Vagina (tissue), 2 donors: ENCODE data around the gene NIPSNAP2. TPM values are rescaled to one million over a fixed set of nuclear protein-coding genes. Genes with fewer than 3 reads are reported as not detected.

Experiments
- DNase-seq, 2 donors: peaks; one replicate each; pipeline ENCODE4 v3.0.0-alpha.2; 2017; ENCODE audit errors: extremely low spot score in 2 of 2
- H3K27ac ChIP-seq: fragments of 200-600 bp; sonication (generic); one replicate; pipeline ENCODE4 v1.5.1; 2019
- H3K27me3 ChIP-seq: fragments of 200-600 bp; sonication (generic); one replicate; pipeline ENCODE4 v1.5.1; 2019
- H3K36me3 ChIP-seq, 2 donors: fragments of 200-600 bp; sonication (generic); one replicate each; pipeline ENCODE4 v1.5.1; 2017 to 2019
- H3K4me1 ChIP-seq: fragments of 200-600 bp; sonication (generic); one replicate; pipeline ENCODE4 v1.5.1; 2019
- H3K4me3 ChIP-seq, 2 donors: fragments of 200-600 bp; sonication (generic); 1 replicate in 1 of 2; 2 replicates in 1 of 2; pipeline ENCODE4 v1.5.1; 2016 to 2019
- H3K9me3 ChIP-seq: fragments of 200-600 bp; sonication (generic); one replicate; pipeline ENCODE4 v1.5.1; 2019
- CTCF ChIP-seq, 3 experiments: fragments of 450-650 bp in 2 of 3; fragments of 200-600 bp in 1 of 3; sonication (generic) in 1 of 3; IDR thresholded peaks; one replicate each; pipeline ENCODE4 v1.5.1; 2017 to 2019; ENCODE audit warnings: antibody characterized with exemption in 3 of 3, mild to moderate bottlenecking in 2 of 3, moderate library complexity in 2 of 3
- POLR2A ChIP-seq, 2 donors: fragments of 450-650 bp; IDR thresholded peaks; one replicate each; pipeline ENCODE4 v1.6.1; 2017; ENCODE audit warnings: antibody characterized with exemption in 2 of 2, mild to moderate bottlenecking in 2 of 2, moderate library complexity in 2 of 2
- POLR2AphosphoS5 ChIP-seq, 2 donors: sonication (generic); formaldehyde crosslinking; IDR thresholded peaks; one replicate each; pipeline ENCODE4 v1.9.0; 2017; ENCODE audit warnings: antibody characterized with exemption in 2 of 2, mild to moderate bottlenecking in 2 of 2, low read depth in 1 of 2; ENCODE audit not compliant: insufficient read depth in 1 of 2
- intact Hi-C: fragments of 100-400 bp; cut with DNase I; formaldehyde crosslinking; loops from one replicate; pipeline ENCODE4 v1.15.1; 2023
- total RNA-seq: library from RNA; depleted of rRNA; stranded (reverse); fragments of >200 nt; gene quantifications from one replicate; pipeline ENCODE4 v1.2.3, GENCODE V29; 2016

The NIPSNAP2 gene
- total RNA-seq, 1 donor from 2014 or later = 72.2 TPM

GRCh38 chr7:55965805-55966421, 1.5 kb downstream of the NIPSNAP2 start:
- intact Hi-C loops = no loop called here
- Histone ChIP-seq H3K27me3 (no peaks in the 10 kb centered on the region), H3K27ac (peak overlapping the region; percentile 94), H3K9me3 (no peaks in the 10 kb centered on the region), H3K4me1 (peaks cover 49% of the 10 kb centered on the region), H3K36me3 (no peaks in the 10 kb centered on the region), H3K4me3 (peak overlapping the region; percentile 58 to 73)
- DNase-seq = no peak
- TF ChIP-seq CTCF (IDR thresholded peaks at IDR 0.05) (no peak), POLR2A (IDR thresholded peaks at IDR 0.05) (no peak), POLR2AphosphoS5 (IDR thresholded peaks at IDR 0.05; ENCODE audit: insufficient read depth in 1 of 2, low read depth in 1 of 2) (no peak)

GRCh38 chr7:55966851-55967250, 2.5 kb downstream of the NIPSNAP2 start:
- Histone ChIP-seq H3K27ac (no peak overlapping the region), H3K36me3 (no peaks in the 10 kb centered on the region), H3K4me3 (no peak overlapping the region), H3K4me1 (peaks cover 49% of the 10 kb centered on the region), H3K9me3 (no peaks in the 10 kb centered on the region), H3K27me3 (no peaks in the 10 kb centered on the region)
- intact Hi-C loops = no loop called here
- no peak for TF ChIP-seq POLR2AphosphoS5 (IDR thresholded peaks at IDR 0.05; ENCODE audit: insufficient read depth in 1 of 2, low read depth in 1 of 2)
- TF ChIP-seq POLR2A (IDR thresholded peaks at IDR 0.05) = no peak
- no peak for TF ChIP-seq CTCF (IDR thresholded peaks at IDR 0.05)
- DNase-seq = no peak

- DNase-seq = no peak
- no peak overlapping the region for H3K27ac ChIP-seq
- no peaks in the 10 kb centered on the region for H3K9me3 ChIP-seq
- no peaks in the 10 kb centered on the region for H3K36me3 ChIP-seq
- H3K4me3 ChIP-seq = no peak overlapping the region
- H3K4me1 ChIP-seq = peaks cover 52% of the 10 kb centered on the region
- intact Hi-C loops = no loop called here
- TF ChIP-seq POLR2AphosphoS5 (IDR thresholded peaks at IDR 0.05; ENCODE audit: insufficient read depth in 1 of 2, low read depth in 1 of 2) = no peak
- TF ChIP-seq CTCF (IDR thresholded peaks at IDR 0.05) = no peak
- TF ChIP-seq POLR2A (IDR thresholded peaks at IDR 0.05) = no peak
- no peaks in the 10 kb centered on the region for H3K27me3 ChIP-seq
These were observed 5.0 kb downstream of the NIPSNAP2 start for GRCh38 chr7:55969391-55969790.

GRCh38 chr7:55970561-55970960, 6.2 kb downstream of the NIPSNAP2 start:
- Histone ChIP-seq H3K9me3 (no peaks in the 10 kb centered on the region), H3K27me3 (no peaks in the 10 kb centered on the region), H3K4me3 (no peak overlapping the region), H3K4me1 (peaks cover 45% of the 10 kb centered on the region), H3K36me3 (no peaks in the 10 kb centered on the region), H3K27ac (no peak overlapping the region)
- DNase-seq = no peak
- no peak for TF ChIP-seq POLR2A (IDR thresholded peaks at IDR 0.05)
- TF ChIP-seq CTCF (IDR thresholded peaks at IDR 0.05) = no peak
- TF ChIP-seq POLR2AphosphoS5 (IDR thresholded peaks at IDR 0.05; ENCODE audit: insufficient read depth in 1 of 2, low read depth in 1 of 2) = no peak
- intact Hi-C loops = no loop called here

GRCh38 chr7:55970978-55971377, 6.6 kb downstream of the NIPSNAP2 start:
- intact Hi-C loops = no loop called here
- TF ChIP-seq POLR2AphosphoS5 (IDR thresholded peaks at IDR 0.05; ENCODE audit: insufficient read depth in 1 of 2, low read depth in 1 of 2) (no peak), CTCF (IDR thresholded peaks at IDR 0.05) (no peak), POLR2A (IDR thresholded peaks at IDR 0.05) (no peak)
- Histone ChIP-seq H3K4me1 (peaks cover 41% of the 10 kb centered on the region), H3K27ac (no peak overlapping the region), H3K4me3 (no peak overlapping the region), H3K36me3 (no peaks in the 10 kb centered on the region), H3K27me3 (no peaks in the 10 kb centered on the region), H3K9me3 (no peaks in the 10 kb centered on the region)
- DNase-seq = no peak
